Hematopoietic multipotent progenitor cell treated with erythropoietin and hydrocortisone succinate and interleukin-3 and kit ligand, for 8 days (in vitro differentiated cells): Measurements from ENCODE around the gene ANKS1A.

Experiments used
- DNase-seq: peaks from one replicate; pipeline ENCODE4 v3.0.0-alpha.2; 2015

Gene ANKS1A

GRCh38 chr6:35139470-35139869 is 250.4 kb downstream of the ANKS1A start:
- no peak for DNase-seq

GRCh38 chr6:35139924-35140638 is 251.0 kb downstream of the ANKS1A start:
- DNase-seq = peak; percentile 75

GRCh38 chr6:35140639-35141006 is 251.6 kb downstream of the ANKS1A start:
- no peak for DNase-seq
